Adipocyte (in vitro differentiated cells): ENCODE data around the gene ZNF154.
A peak's percentile ranks its signal among the peaks of the same experiment; 100 is the strongest.

Experiments used
- DNase-seq: peaks from one replicate; pipeline ENCODE4 v3.0.0-alpha.2; 2015; ENCODE audit warnings: low read depth
- H3K27me3 ChIP-seq: replicated peaks from 2 replicates; pipeline ENCODE4 v1.7.0; 2013; ENCODE audit warnings: mild to moderate bottlenecking, low read length, moderate library complexity; ENCODE audit not compliant: control insufficient read depth, insufficient read depth
- H3K36me3 ChIP-seq: 2 replicates; pipeline ENCODE4 v1.7.0; 2013; ENCODE audit warnings: low read length, mild to moderate bottlenecking, moderate library complexity; ENCODE audit not compliant: control insufficient read depth, insufficient read depth, severe bottlenecking
- H3K4me1 ChIP-seq: 2 replicates; pipeline ENCODE4 v1.7.0; 2013; ENCODE audit warnings: mild to moderate bottlenecking, low read length, moderate library complexity; ENCODE audit not compliant: control insufficient read depth, insufficient read depth
- H3K4me3 ChIP-seq: 2 replicates; pipeline ENCODE4 v1.7.0; 2013; ENCODE audit warnings: mild to moderate bottlenecking, low read length, moderate library complexity
- H3K9ac ChIP-seq: 2 replicates; pipeline ENCODE4 v1.7.0; 2013; ENCODE audit warnings: mild to moderate bottlenecking, low read length, moderate library complexity
- H3K9me3 ChIP-seq: 2 replicates; pipeline ENCODE4 v1.7.0; 2013; ENCODE audit warnings: mild to moderate bottlenecking, low read length, moderate library complexity; ENCODE audit not compliant: control insufficient read depth

ZNF154 gene

GRCh38 chr19:57672466-57672865 is 36.5 kb downstream of the ZNF154 start:
- DNase-seq = no peak
- H3K27me3 ChIP-seq = peaks cover 2% of the 10 kb centered on the region

DNA sequence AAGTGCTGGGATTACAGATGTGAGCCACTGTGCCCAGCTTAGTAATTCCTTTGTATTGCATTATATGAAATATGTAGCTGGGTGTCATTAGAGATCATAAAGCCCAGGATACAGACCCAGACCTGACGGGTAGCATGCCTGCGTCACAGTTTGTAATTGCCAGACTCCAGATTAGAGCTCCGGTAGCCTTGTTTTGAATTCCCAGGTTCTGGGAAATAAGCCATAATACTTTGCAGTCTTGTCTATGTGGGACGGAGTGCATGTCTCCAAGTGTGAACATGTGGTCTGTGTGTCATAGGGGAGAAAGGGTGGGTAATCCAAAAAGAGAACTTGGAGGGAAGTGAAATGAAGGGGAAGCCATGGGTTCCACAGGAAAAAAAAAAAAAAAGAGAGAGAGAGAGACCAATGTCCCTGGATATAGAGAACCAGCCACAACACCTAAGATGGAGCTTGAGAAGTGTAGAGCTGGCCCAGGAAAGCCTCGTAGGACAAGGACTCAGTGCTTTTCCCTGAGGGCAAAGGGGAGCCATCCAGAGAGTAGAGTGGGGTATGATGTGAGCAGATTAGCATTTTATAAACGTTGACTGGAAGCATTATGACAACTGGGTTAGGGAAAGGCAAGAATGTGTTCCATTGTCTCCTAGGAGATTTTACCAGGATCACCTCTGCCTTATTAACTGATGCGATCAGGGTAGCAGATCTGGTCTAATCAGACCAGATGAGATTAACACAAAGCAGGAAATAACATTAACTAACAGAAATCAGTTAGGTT is 37.7 kb downstream of the ZNF154 start:
- H3K4me3 ChIP-seq = no peak overlapping the region
- no peak for DNase-seq
- no peak overlapping the region for H3K9ac ChIP-seq
- H3K4me1 ChIP-seq = peaks cover 22% of the 10 kb centered on the region
- peaks cover 6% of the 10 kb centered on the region for H3K27me3 ChIP-seq
- H3K36me3 ChIP-seq = no peaks in the 10 kb centered on the region
- H3K9me3 ChIP-seq = no peaks in the 10 kb centered on the region

More at GRCh38 chr19:57672466-57672865, 36.5 kb downstream of the ZNF154 start:
- no peaks in the 10 kb centered on the region for H3K36me3 ChIP-seq
- peaks cover 28% of the 10 kb centered on the region for H3K4me1 ChIP-seq
- no peak overlapping the region for H3K4me3 ChIP-seq
- no peak overlapping the region for H3K9ac ChIP-seq
- no peaks in the 10 kb centered on the region for H3K9me3 ChIP-seq

DNA sequence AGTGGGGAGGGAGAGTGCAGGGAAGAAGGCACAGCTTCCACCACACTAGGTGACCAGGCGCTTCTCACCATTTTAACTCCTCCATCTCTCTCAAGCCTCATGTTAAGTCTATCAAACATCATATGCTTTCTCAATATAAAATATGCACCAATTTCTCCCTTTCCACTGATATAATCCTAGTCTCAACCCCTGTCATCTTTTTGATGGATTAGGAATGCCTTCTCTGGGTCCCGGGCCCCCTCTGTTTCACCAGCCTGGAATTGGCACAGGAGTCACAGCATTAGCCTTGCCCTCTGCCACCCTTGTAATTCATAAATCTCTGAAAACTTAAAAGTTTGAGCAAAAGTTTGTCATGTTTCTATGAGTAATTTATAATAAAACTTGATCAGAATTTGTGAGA is 40.4 kb downstream of the ZNF154 start, which contains the start of gene ZSCAN4:
Gene ZSCAN4 (plus strand): TSS at position 301 of the 400 bp plus-strand sequence. CDS start 7,211 bp downstream, outside the sequence.
- Histone ChIP-seq H3K9ac (no peak within 1 kb of the TSS), H3K9me3 (no peaks in the 10 kb centered on the region), H3K4me1 (peaks cover 20% of the 10 kb centered on the region), H3K36me3 (no peaks in the 10 kb centered on the region), H3K27me3 (peaks cover 6% of the 10 kb centered on the region), H3K4me3 (no peak within 1 kb of the TSS)
- no peak for DNase-seq

- H3K4me1 ChIP-seq = peaks cover 20% of the 10 kb centered on the region
- no peaks in the 10 kb centered on the region for H3K36me3 ChIP-seq
- no peak overlapping the region for H3K9ac ChIP-seq
- no peak overlapping the region for H3K4me3 ChIP-seq
- DNase-seq = no peak
- H3K9me3 ChIP-seq = no peaks in the 10 kb centered on the region
- peaks cover 6% of the 10 kb centered on the region for H3K27me3 ChIP-seq
Measured at GRCh38 chr19:57667228-57667627, 41.8 kb downstream of the ZNF154 start.

DNA sequence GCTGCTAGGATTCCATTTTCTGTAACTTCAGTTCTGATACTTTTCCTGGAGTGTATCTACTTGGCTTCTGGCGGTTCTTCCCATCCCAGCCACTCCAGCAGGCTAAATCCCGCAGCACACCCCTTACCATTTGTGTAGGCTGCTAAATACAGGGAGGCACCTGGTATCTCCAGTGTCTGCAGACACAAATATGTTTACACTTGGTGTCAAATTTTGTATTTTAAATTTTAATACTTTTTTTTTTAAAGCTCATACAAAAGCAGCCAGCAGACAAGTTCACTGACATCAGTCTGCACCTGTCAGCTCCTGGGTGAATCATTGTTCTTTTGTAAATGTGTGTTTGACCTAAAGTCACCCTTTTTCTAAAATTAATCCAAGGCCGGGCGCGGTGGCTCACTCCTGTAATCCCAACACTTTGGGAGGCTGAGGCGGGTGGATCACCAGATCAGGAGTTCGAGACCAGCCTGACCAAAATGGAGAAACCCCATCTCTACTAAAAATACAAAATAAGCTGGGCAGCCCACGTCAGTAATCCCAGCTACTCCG is 43.7 kb downstream of the ZNF154 start:
- Histone ChIP-seq H3K9ac (no peak overlapping the region), H3K4me1 (peaks cover 9% of the 10 kb centered on the region), H3K4me3 (no peak overlapping the region), H3K27me3 (peaks cover 6% of the 10 kb centered on the region), H3K9me3 (no peaks in the 10 kb centered on the region), H3K36me3 (no peaks in the 10 kb centered on the region)
- DNase-seq = no peak

GRCh38 chr19:57664269-57665127 is 44.5 kb downstream of the ZNF154 start:
- peak overlapping the region; percentile 83 for H3K4me3 ChIP-seq
- H3K9me3 ChIP-seq = no peaks in the 10 kb centered on the region
- no peaks in the 10 kb centered on the region for H3K36me3 ChIP-seq
- H3K9ac ChIP-seq = peak overlapping the region; percentile 75
- peaks cover 9% of the 10 kb centered on the region for H3K4me1 ChIP-seq
- DNase-seq = peak; percentile 76
- H3K27me3 ChIP-seq = peaks cover 12% of the 10 kb centered on the region

DNA sequence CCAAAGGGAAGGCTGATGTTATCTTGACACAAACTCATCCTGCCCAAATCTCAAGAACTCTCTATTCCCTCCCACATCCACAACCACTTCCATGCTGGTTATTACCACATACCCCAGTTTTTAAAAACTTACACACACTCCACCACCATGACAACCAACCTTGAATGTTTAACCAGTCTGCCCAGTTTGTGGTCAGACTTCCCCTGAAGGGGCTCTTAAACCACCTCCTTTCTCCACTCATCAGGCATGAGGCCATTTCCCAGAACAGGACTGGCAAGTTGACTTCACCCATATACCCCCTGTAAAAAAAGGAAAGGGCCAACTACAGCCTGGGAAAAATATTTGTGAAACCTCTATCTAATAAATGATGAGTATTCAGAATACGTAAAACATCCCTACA is 52.7 kb downstream of the ZNF154 start:
- Histone ChIP-seq H3K9me3 (no peaks in the 10 kb centered on the region), H3K36me3 (no peaks in the 10 kb centered on the region), H3K4me3 (no peak overlapping the region), H3K4me1 (no peaks in the 10 kb centered on the region), H3K27me3 (peaks cover 15% of the 10 kb centered on the region), H3K9ac (no peak overlapping the region)
- DNase-seq = no peak

GRCh38 chr19:57655443-57655842 is 53.6 kb downstream of the ZNF154 start:
- no peak overlapping the region for H3K4me3 ChIP-seq
- no peak for DNase-seq
- H3K4me1 ChIP-seq = no peaks in the 10 kb centered on the region
- no peaks in the 10 kb centered on the region for H3K9me3 ChIP-seq
- peaks cover 15% of the 10 kb centered on the region for H3K27me3 ChIP-seq
- H3K9ac ChIP-seq = no peak overlapping the region
- no peaks in the 10 kb centered on the region for H3K36me3 ChIP-seq

DNA sequence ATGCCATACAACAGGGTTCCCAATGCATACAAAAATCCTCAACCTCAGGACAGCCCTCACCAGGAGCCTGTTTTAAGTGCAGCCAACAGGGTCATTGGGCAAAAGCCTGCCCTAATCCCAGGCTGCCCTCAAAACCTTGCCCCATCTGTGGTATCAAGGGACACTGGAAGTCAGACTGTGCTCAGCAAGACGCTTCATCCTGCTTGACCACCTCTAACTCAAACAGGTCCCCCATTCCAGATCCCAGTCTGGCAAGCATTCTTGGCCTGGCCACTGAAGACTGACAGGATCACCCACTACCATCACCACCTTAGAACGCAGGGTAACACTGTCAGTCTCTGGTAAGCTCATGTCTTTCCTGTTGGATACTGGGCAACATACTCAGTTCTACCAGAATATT is 55.3 kb downstream of the ZNF154 start:
- H3K9ac ChIP-seq = no peak overlapping the region
- peaks cover 4% of the 10 kb centered on the region for H3K27me3 ChIP-seq
- H3K4me1 ChIP-seq = no peaks in the 10 kb centered on the region
- no peak overlapping the region for H3K4me3 ChIP-seq
- H3K36me3 ChIP-seq = no peaks in the 10 kb centered on the region
- DNase-seq = no peak
- H3K9me3 ChIP-seq = no peaks in the 10 kb centered on the region

- Histone ChIP-seq H3K36me3 (no peaks in the 10 kb centered on the region), H3K27me3 (peaks cover 4% of the 10 kb centered on the region), H3K9ac (no peak overlapping the region), H3K4me1 (no peaks in the 10 kb centered on the region), H3K4me3 (no peak overlapping the region), H3K9me3 (no peaks in the 10 kb centered on the region)
- DNase-seq = no peak
Measured at GRCh38 chr19:57651654-57651996, 57.4 kb downstream of the ZNF154 start.

DNA sequence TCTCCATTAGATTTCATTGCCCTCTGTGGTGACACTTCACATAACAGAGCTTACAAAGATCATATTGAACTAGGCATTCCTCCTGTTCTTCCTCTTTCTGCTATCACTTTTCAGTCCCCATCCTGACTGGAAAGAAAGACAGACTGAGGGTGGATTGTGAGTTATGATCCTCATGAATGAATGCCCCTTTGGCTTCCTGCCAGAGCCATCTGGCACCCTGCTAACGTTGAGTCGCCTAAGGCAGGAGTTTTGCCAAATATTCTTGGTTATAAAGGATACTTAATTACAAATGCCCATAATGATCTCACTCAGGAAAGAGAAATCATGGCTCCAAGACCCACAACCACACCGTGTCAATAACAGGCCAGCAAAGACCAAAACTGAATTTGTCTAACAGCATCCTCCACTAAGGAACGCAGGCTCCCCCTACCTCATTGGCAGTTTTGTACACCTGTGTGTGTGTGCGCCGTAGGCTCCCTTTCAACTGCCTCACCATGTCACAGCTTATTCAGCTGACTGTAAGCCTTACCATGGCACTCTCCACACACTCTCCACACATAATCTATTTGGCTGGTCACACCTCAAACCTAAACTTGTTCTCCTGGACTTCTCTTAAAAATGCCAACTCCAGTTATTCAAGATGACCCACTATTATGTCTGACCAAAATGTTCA is 60.5 kb downstream of the ZNF154 start:
- Histone ChIP-seq H3K9ac (no peak overlapping the region), H3K4me1 (no peaks in the 10 kb centered on the region), H3K4me3 (no peak overlapping the region), H3K9me3 (no peaks in the 10 kb centered on the region), H3K36me3 (no peaks in the 10 kb centered on the region), H3K27me3 (peaks cover 4% of the 10 kb centered on the region)
- DNase-seq = no peak
